HG03095 (cell line): ENCODE data around the gene CDH13.
A peak's percentile ranks its signal among the peaks of the same experiment; 100 is the strongest.

Experiments
- ATAC-seq: cut with Tn5 transposase; IDR thresholded peaks from one replicate; pipeline ENCODE4 v1.9.1; 2021; ENCODE audit warnings: moderate library complexity; ENCODE audit not compliant: unreplicated experiment

The CDH13 gene

GRCh38 chr16:83581082-83581481, 954.3 kb downstream of the CDH13 start:
- peak; percentile 70 for ATAC-seq

- ATAC-seq, result no peak
Observed at GRCh38 chr16:83581994-83582747, 955.4 kb downstream of the CDH13 start.

- no peak for ATAC-seq
Observed at GRCh38 chr16:83586036-83586435, 959.3 kb downstream of the CDH13 start.

DNA sequence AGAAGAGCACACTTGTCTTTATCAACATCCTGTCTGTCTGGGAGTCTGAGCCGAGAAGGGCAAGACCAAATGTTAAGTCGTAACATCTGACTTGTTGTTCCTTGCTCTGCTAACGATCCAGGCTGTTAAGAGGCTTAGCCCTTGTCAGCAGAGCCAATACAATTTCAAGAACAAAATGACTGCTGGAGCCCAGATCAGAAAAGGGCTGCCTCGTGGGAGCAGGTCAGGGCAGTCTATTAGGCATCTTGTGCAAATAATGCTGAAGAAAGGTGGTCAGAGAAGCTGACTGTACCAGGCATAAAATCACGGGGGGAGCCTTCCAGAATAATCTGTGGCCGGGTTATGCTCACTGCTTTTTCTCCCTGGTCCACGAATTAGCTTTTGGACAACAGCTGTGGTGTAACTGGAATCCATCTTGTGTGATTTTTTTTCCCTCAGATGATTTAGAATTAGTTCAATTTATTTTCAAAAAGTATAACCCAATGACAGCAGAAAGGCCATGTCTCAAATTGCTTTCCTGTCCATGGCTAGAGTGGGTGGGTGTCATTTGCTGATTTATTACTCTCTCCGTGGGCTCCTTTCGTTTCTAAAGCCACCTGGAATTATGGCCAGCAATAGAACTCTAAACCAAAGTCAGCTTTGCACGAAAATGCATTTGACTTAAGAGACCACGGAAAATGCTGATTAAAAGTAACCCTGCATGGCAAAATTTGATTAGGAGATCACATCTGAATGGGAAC, 959.9 kb downstream of the CDH13 start:
- ATAC-seq, result no peak

DNA sequence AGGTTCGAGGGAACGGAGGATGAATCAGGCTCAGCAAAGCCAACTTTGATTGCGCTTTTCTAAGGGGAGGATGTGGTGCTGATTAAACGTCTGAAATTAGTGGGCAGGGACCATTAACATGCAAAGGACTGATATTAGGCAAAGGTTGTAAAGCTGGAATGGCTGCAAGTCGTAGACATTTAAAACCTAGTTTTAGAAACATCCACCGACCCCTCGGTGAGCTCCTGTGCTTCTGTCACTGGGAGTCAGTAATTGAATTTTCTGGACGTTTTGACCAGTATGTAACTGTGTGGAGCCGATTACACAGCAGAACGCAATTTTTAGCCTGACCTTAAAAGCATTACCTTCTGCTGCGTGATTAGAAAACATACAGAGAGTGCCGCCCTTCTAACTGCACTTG, 960.4 kb downstream of the CDH13 start:
- ATAC-seq, result no peak

DNA sequence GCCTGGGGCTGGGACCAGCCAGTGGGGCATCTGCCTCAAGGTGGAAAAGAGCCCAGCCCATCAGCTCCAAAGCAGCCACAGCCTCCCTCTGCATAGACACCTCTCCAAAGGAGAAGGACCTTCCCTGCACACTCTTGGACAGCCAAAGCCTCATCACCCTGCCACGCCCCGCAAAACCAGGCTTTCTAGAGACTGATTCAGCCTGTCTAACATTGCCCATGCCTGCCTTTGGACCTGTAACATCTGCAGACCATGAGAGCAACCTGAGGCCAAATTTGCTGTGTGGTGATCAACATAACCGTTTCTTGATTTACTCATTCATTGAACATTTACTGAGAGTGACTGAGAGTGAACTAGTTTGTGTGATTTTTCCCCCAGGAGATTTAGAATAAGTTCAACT, 961.3 kb downstream of the CDH13 start:
- ATAC-seq, result no peak

- ATAC-seq, result no peak
Observed at GRCh38 chr16:83589576-83589975, 962.8 kb downstream of the CDH13 start.

DNA sequence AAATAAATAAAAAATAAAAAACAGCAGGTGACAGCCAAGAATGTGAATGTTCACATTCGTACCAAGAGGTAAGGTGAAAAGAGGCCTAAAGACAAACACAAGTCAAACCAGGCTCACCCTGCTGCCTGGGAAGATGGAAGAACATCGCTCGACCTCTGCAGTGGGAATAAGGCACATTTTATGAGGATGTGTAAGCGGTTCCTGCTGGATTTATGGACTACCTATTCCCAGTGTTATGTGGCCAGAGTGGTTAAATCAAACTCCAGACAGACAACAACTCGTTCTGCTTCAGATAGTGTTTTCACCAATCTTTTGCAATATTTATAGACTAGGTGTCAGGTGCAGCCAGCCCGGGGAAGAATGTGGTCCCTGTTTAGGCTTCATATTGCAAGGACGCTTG, 966.0 kb downstream of the CDH13 start:
- no peak for ATAC-seq

- no peak for ATAC-seq
Observed at GRCh38 chr16:83599789-83600462, 973.2 kb downstream of the CDH13 start.

- no peak for ATAC-seq
Observed at GRCh38 chr16:83602761-83603722, 976.3 kb downstream of the CDH13 start.

DNA sequence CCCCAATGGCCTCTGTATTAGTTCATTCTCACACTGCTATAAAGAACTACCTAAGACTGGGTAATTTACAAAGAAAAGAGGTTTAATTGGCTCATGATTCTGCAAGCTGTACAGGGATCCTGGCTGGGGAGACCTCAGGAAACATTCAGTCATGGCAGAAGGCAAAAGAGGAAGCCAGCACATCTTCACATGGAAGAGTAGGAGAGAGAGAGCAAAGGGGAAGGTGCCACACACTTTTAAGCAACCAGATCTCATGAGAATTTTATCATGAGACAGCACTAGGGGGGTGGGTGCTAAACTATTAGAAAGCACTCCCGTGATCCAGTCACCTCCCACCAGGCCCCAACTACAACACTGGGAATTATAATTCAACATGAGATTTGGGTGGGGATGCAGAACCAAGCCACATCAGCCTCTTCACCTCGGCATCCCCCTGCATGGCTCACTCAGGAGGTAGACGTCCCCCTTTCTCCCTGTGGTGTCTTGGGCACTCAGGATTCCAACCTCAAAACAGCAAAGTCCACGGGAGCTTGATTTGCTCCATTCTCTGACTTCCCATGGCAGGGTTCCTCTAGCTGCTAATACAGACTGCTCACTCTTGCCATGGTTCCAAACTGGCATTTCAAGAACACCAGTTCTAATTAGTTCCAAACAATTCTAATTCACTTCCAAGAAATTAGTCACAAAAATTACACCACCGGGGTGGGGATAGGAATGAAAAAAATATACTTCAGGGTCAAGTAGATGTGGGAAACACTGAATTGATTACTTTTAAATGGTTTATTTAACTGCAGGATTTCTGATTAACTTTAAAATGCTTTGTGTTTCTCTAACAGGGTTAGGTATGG, 977.2 kb downstream of the CDH13 start:
- ATAC-seq, result no peak

DNA sequence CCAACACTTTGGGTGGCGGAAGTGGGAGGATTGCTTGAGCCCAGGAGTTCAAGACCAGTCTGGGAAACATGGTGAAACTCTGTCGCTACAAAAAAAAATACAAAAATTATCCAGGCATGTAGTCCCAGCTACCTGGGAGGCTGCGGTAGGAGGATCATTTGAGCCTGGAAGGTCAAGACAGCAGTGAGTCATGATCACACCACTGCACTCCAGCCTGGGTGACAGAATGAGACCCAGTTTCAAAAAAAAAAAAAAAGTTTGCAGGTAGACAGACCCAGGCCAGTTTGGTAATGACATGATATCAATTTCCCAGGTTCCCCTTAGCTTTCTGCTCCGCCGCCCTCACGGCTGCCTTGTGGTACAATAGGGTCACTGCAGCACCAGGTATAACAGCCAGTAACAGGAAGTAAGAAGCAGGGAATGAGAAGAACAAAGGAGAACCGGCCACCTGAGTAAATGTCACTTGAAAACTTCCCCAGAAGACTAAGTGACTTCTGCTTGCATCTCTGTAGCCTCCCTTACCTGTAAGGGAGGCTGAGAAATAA, 979.8 kb downstream of the CDH13 start:
- ATAC-seq, result no peak

DNA sequence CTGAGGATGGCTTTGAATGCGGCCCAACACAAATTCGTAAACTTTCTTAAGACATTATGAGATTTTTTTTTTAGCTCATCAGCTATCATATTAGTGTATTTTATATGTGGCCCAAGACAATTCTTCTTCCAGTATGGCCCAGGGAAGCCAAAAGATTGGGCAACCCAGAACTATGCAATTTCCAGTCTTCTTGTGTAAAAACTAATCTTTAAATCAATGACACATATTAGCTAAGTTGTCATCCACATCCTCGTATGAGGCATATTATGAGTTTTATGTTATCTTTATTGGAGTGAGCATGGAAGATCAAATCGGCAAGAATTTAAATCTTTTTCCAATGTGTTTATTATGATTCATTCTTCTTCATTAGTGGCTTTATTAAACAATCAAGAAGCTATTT, 982.4 kb downstream of the CDH13 start:
- no peak for ATAC-seq

DNA sequence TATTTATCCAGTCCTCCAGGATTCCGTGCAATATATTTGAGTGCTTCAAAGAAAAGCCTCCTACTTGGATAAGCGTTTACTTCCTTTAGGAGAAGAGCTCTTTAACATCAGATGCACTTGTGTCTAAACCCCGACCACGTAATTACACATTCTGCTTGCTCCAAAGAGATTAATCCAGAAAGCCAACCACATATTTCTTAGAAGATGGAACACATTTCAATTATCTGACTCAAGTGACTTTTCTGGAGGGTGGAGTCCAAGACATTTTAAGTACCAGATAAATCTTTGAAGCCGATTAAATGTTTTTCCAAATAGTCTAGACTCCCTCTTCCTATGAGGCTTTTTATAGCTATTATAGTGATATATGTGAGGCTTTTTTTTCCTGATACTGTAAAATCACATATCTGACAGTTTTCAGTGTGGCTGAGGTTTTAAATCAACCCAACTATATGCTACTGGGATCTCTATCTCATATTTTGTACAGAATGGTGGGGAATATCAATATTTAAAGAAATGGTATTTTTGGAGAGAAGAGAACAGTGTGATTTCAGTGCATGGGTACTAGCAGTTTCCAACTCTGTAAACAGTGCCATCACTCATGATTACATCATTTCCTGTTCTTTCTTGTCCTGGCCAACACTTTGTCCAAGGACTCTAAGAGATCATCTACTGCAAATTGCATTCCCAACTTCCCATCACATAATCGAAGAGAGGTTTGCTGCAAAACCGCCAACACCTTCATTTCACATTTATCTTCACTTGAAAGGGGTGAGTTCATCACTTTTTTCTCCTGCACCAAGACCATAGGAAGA, 988.6 kb downstream of the CDH13 start:
- ATAC-seq, result no peak

GRCh38 chr16:83615953-83616350, 989.2 kb downstream of the CDH13 start:
- ATAC-seq, result no peak

GRCh38 chr16:83619381-83620150, 992.8 kb downstream of the CDH13 start:
- no peak for ATAC-seq

DNA sequence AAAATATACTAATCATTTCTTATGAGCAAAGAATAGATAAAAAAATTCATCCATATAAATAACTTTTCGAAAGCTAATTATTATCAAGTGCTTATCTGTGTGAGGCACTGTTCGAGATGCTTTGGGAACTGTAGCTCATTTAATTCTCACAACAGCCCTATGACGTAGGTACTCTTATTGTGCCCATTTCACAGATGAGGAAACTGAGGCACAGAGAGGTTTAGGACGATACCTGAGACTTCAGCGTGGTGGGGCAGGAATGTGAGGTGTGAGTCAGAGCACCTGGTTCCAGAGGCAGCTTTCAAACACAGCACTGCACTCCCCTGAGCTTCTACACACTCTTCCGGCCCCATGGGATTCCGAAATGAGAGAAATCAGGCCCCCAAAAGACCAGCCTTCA, 995.2 kb downstream of the CDH13 start:
- ATAC-seq, result no peak

GRCh38 chr16:83623091-83623730, 996.4 kb downstream of the CDH13 start:
- no peak for ATAC-seq
